Colon (tissue), 2 donors: Measurements from ENCODE around the gene GSG1L.

ENCODE experiments used
- FAIRE-seq: peaks from 2 replicates; lab custom pipeline; 2012; peaks lifted over from hg19 to GRCh38; lab: Jason Lieb, UNC
- donor health status: control.
- donor health status: control.

The GSG1L gene

GRCh38 chr16:27849621-27850020 lies 213.9 kb downstream of the GSG1L start:
- no peak for FAIRE-seq

- no peak for FAIRE-seq
Observed at GRCh38 chr16:27847030-27847550, 216.4 kb downstream of the GSG1L start.

GRCh38 chr16:27844826-27845225 lies 218.7 kb downstream of the GSG1L start:
- FAIRE-seq = no peak

DNA sequence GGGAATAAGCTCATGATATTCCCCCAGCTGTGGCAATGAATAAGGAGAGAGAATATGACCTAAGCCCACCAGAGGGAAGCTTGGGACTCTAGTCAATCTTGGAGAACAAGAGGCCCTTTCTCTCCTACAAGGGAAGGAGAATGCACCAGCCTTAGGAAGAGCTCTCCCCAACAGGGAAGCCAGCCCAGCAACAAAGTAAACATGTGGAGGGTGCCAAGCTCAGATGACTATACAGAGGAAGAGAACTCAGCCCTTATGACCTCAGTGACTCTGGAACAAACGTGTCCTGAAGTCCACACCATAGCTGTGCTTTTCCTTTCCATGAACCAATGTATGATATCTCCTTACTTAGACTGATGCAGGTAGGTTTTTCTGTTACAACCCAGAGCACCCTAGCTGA lies 219.7 kb downstream of the GSG1L start:
- no peak for FAIRE-seq

DNA sequence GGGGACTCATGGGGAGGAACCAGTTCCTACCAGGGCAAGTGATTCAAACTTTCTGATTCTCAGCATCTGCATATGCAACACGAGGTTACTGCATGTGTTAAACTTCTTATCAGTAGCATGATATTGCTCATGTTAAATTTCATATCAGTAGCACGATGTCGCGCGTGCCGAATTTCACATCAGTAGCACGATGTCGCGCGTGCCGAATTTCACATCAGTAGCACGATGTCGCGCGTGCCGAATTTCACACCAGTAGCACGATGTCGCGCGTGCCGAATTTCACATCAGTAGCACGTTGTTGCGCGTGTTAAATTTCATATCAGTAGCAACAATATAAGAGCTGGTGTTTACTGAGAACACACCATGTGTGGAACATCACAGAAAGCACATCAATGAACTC lies 221.6 kb downstream of the GSG1L start:
- no peak for FAIRE-seq

- no peak for FAIRE-seq
Observed at GRCh38 chr16:27841061-27841801, 222.3 kb downstream of the GSG1L start.

- FAIRE-seq = no peak
Observed at GRCh38 chr16:27840311-27841060, 223.0 kb downstream of the GSG1L start.

- no peak for FAIRE-seq
Observed at GRCh38 chr16:27839419-27839818, 224.1 kb downstream of the GSG1L start.

GRCh38 chr16:27838536-27839175 lies 224.9 kb downstream of the GSG1L start:
- FAIRE-seq = no peak

DNA sequence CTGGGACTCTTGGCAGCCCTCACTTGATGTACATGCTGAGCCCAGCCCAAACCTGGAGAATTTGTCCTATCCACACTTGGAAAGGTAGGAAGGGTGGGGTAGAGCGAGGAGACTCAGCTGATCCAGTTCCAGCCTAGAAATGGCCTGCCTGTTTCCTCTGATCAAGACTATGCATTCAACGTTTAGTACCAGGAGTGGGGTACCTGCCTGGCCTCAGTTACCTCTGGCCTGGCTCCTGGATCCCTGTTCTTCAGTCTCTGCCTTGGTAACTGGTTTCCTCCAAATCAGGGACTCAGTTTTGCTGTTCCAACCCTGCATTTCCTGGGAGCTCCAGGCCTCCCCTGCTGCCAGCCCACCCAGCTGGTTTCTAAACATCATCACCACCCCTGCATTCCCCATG lies 233.5 kb downstream of the GSG1L start:
- no peak for FAIRE-seq

GRCh38 chr16:27828671-27829070 lies 234.8 kb downstream of the GSG1L start:
- FAIRE-seq = no peak

DNA sequence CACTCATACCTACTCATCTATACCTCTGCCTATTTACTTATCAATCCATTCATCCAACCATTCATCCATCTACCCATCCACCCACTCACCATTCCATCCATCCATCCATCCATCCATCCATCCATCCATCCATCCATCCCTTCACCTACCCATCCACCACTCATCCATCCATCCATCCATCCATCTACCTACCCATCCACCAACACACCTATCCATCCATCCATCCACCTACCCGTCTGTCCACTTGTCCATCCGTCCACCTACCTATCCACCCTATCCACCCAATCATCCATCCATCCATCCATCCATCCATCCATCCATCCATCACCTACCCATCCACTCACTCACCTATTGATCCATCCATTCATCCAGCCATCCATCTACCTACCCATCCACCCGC lies 235.7 kb downstream of the GSG1L start:
- no peak for FAIRE-seq

DNA sequence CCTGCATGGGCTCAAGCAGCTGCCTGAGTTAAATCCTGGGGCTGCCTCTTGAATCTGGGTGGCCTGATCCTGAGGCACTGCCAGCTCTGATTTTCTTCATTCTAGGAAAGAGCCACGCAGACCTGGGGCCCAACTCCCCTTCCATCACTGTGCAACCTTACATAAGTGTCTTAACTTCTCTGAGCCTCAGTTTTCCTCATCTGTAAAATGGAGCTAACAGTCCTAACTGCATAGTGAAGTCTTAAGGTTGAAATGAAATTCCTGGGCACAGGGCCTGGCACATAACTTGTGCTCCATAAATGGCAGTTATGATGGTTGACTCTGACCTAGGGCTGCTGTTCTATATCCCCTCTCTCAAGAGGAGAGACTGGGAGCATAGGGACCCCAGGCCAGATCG lies 236.6 kb downstream of the GSG1L start:
- FAIRE-seq = no peak

DNA sequence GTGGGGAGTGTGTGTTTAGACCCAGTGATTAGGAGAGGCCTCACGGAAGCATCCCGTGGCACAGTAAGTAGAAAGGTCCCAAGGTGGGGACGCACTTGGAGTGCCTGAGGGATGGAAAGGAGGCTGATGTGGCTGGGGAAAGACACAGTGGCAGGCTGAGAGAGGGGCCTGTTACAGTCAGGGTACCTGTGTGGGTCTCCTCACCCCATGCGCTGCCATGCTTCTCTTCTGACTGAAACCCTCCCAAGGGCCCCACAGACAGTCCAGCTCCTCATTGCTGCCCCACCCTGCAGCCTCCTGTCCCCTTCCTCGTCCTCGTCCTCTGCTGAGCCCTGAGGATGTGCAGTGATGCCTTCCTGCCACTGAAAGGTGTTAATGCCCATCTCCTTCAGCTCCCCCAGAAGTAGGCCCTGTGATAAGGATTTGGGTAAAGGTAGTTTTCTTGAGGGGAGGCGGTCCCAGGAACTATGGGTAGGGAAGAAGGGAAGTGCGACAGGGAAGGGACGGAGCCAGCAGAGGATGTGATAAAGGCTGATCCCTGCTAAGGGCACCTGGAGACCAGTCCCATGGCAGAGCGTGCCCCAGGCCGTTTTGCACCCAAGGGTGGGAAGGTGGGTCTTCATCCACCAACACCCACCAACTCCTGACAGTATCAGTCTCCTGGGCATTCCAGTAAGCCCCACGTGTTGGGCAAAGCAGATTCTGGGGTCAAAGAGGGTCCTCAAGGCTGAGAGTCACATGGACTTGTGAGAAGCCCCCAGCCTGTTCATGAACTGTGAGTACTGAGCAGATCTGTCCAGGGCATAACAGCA lies 237.2 kb downstream of the GSG1L start:
- FAIRE-seq = no peak

DNA sequence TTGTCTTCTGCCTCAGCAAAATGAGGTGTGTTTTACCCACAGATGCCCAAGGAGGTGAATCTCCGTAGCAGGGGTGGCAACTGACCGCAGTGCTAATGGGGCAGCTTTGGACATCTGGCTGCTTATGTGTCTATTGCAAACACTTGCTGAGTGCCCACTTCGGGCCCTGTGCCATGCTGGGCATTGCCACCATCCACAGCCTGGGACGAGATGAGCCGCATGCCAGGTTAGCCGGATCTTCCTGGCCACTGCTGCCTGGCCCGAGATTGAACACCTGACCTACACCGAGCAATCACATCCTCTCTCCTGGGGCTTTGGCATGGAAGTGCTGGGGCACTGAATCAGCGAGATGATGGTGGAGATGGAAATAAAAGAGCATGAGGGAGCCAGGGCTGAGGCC lies 238.7 kb downstream of the GSG1L start:
- no peak for FAIRE-seq

GRCh38 chr16:27824006-27824405 lies 239.5 kb downstream of the GSG1L start:
- no peak for FAIRE-seq

DNA sequence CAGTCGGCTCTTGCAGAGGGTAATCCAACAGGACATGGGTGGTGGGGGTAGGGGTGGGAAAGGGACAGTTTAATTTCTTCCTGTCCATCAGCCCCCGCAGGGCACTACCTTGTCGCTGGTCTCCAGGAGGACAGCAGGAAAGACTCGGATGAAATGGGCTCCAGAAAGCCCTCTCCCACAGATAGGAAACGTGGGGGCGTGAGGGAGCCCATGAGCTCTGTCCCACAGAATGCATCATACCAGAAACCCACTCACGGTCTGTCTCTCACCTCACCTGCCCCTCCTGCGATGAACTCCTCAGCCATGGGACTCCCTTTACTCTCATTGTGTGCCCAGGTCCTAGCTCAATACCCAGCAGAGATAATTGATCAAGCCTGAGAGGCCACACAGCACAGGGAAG lies 240.1 kb downstream of the GSG1L start:
- no peak for FAIRE-seq

- no peak for FAIRE-seq
Observed at GRCh38 chr16:27822996-27823395, 240.5 kb downstream of the GSG1L start.

GRCh38 chr16:27822529-27822928 lies 241.0 kb downstream of the GSG1L start:
- FAIRE-seq = no peak

- no peak for FAIRE-seq
Observed at GRCh38 chr16:27820646-27821345, 242.7 kb downstream of the GSG1L start.

DNA sequence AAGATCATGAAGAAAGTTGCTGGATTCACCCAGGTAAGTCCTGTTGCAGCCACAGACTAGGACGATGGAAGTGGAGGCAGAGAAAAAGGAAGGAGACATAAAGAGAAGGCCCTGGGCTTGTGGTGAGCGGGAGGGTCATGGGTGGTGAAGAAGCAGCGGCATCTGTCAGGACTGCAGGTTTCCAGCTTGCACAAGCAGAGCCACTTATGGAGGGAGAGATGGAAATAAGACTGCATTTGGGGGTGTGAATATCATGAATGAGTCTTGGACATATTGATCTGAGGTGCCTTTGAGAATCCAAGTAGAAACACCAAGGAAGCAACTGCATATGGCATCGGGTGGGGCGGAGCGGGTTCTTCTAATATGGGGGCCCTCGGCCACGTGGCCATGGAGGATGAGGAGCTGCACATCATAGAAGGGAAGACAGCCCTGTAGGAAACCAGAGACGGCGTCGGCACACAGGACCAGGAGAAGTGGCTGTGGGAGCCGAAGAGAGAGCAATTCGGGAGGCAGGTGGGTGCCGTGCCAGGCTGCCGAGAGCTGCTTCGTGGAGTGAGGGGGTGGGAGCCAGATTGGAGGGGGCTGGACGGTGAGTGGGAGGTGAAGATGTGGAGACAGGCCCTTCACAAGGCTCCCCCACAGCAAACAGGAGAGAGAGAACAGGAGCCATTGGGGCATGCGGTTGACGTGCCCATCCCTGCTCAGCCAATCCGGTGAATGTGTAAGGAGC lies 243.5 kb downstream of the GSG1L start:
- FAIRE-seq = no peak
